Ishikawa (cell line): ENCODE measurements around the gene CAMTA1.

Source experiments
- CEBPB ChIP-seq: IDR thresholded peaks from 2 replicates; pipeline ENCODE4 v1.6.1; 2012
- CREB1 ChIP-seq: IDR thresholded peaks from 2 replicates; pipeline ENCODE4 v1.6.1; 2012; ENCODE audit warnings: low read depth
- EGR1 ChIP-seq: IDR thresholded peaks from 2 replicates; pipeline ENCODE4 v1.6.1; 2012
- EP300 ChIP-seq: IDR thresholded peaks from 2 replicates; pipeline ENCODE4 v1.6.1; 2012; ENCODE audit warnings: borderline replicate concordance
- FOXM1 ChIP-seq: IDR thresholded peaks from 2 replicates; pipeline ENCODE4 v1.6.1; 2012; ENCODE audit warnings: low read depth, borderline replicate concordance
- RAD21 ChIP-seq: IDR thresholded peaks from 2 replicates; pipeline ENCODE4 v1.6.1; 2012; ENCODE audit warnings: low read depth
- REST ChIP-seq: IDR thresholded peaks from 2 replicates; pipeline ENCODE4 v1.6.1; 2012; ENCODE audit warnings: low read depth, mild to moderate bottlenecking
- TAF1 ChIP-seq: IDR thresholded peaks from 2 replicates; pipeline ENCODE4 v1.6.1; 2012; ENCODE audit warnings: low read depth, mild to moderate bottlenecking
- YY1 ChIP-seq: IDR thresholded peaks from 2 replicates; pipeline ENCODE4 v1.6.1; 2012; ENCODE audit warnings: low read depth

- TF ChIP-seq CEBPB (no peak), REST (no peak), TAF1 (no peak), EGR1 (no peak), FOXM1 (no peak), YY1 (no peak), CREB1 (no peak), EP300 (no peak), RAD21 (no peak)
Observed at GRCh38 chr1:7227654-7228053, 442.4 kb downstream of the CAMTA1 start.
